COLO829 (cell line): ENCODE data around the gene NRXN3.

Experiments
- DNase-seq: peaks from one replicate; pipeline ENCODE4 v3.0.0; 2012; ENCODE audit warnings: low spot score

Gene NRXN3

DNA sequence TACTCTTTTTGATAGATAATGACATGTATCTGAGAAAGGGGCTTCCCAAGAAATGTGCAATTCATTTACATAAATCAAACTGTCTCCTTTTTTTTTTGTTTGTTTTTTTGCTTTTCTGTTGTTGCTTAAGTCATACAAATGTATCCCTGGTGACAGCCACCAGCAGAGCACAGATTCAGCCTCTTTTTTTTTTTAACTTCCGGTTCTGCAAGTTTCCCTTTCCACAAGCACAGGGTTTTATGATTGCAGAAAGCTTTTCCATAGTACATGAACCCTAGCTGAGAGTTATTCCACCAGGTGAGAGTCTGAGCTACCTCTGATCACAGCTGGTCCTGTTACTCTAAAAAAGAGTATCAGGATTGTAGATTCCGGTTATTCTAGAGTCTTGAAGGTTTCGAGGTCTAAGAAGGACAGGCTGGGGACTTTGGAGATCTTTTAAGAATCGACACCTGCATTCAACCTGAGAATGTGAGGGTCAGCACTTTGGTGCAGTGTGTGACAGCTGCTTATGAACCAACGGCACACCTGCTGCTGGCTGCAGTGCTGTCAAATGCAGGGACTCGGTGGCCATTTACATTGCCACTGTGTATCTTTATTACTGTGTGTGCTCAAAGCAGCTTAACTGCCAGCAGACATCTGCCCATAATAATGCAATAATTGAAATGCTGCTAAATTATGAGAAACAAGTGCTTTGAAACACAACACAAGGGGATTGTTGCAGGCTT lies 551.7 kb downstream of the NRXN3 start:
- DNase-seq = no peak

GRCh38 chr14:78725086-78725485 lies 554.9 kb downstream of the NRXN3 start:
- no peak for DNase-seq

GRCh38 chr14:78737116-78737515 lies 566.9 kb downstream of the NRXN3 start:
- DNase-seq = no peak

DNA sequence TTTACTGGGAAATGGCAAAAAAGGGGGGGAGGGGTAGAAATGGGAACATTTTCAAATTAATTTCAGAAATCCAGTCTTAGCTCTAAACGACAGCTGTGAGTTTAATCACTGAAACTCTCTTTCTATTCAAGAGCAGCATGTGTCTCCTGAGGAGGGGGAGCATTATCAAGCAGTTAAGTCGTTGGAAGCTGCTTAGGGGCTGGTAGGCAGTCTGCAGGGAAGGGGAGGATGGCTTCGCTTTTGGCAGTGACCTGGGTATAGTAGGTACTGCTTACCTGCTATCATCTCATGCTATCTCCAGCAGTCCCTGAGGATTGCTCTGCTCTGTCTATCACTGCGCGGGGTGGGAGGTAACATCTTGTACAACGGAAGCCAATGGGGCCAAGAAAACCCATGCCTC lies 567.4 kb downstream of the NRXN3 start:
- no peak for DNase-seq

DNA sequence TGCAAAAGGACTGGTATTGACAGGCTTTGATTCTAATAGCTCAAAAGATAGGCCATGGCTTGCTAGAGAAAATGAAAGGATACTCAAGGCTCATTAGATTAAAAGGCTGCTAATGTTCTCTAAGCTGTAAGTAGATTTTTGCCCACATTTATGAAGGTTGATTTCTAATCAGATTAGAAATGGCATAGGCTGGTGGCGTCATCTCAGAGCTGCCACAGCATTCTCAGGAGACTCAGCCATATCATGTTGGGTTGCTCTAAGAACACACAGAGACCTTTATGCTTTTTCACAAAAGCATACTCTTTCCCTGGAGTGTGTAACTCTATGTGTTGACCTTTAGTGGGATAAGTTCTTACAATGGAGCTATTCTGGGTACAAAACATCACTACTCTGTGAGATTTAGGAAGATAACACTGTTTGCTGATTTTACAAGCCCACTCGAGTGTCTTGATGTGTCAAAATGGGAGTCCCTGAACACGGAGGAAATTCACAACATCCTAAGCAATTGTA lies 576.0 kb downstream of the NRXN3 start:
- peak; percentile 19 for DNase-seq

DNA sequence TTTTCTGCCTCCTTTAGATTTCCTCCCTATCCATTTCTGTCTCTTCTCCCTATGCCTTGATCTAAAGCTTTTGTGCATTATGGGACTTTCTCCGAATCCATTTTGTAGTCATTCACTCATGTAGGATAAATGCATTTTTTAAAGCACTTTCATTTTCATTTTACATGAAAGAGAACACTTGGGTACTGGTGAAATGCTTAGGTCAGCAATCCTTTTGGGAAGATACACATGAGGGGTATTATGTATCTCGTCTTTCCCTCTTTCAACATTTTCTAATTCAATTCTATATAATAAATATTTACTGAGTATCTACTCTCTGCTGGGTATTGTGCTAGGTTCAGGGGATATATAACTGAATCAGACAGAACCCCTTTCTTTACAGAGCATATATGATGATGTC lies 577.6 kb downstream of the NRXN3 start:
- no peak for DNase-seq

GRCh38 chr14:78752518-78753188 lies 582.5 kb downstream of the NRXN3 start:
- DNase-seq = peak; percentile 8

- DNase-seq = no peak
These were observed 583.9 kb downstream of the NRXN3 start for GRCh38 chr14:78754059-78754458.

- DNase-seq = peak; percentile 42
These were observed 588.2 kb downstream of the NRXN3 start for GRCh38 chr14:78758333-78758732.

DNA sequence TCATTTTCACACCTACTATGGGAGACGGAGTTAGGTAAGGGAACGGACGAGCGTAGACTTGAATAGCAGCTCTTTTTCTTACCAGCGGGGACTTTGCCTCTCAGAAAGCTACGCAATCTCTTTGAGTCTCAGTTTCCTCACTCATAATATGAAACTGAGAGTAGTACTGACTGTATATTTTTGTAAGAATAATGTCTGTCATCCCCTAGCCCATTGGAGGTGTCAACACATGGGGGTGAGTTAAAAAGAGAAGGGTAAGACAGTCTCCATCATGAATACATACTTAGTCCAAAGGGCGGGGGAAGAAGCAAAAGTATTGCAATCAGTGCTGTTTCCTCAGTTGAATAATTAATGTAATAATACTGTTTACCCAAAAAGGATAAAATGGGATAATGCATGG lies 592.2 kb downstream of the NRXN3 start:
- no peak for DNase-seq

GRCh38 chr14:78763746-78764145 lies 593.6 kb downstream of the NRXN3 start:
- DNase-seq = no peak

GRCh38 chr14:78764240-78764639 lies 594.1 kb downstream of the NRXN3 start:
- DNase-seq = no peak

GRCh38 chr14:78764645-78765044 lies 594.5 kb downstream of the NRXN3 start:
- no peak for DNase-seq

- DNase-seq = no peak
These were observed 597.3 kb downstream of the NRXN3 start for GRCh38 chr14:78767436-78767835.

DNA sequence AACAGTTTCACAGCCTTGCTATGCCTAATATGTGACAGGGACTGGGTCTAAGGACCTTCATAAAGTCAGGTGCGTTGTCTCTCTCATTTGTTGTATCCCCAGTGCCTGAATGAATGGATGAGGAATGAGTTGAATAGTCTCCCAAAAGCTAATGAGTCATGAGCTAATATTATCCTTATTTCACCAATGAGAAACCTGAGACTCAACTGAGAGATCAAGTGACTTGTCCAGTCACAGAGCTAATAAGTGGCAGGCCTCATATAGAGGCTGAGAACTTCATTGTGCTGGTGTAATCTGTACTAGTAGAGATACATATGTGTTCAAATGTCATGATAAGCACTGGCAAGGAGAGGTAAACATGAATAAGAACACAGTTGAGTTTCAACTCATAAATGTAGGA lies 612.4 kb downstream of the NRXN3 start:
- no peak for DNase-seq

DNA sequence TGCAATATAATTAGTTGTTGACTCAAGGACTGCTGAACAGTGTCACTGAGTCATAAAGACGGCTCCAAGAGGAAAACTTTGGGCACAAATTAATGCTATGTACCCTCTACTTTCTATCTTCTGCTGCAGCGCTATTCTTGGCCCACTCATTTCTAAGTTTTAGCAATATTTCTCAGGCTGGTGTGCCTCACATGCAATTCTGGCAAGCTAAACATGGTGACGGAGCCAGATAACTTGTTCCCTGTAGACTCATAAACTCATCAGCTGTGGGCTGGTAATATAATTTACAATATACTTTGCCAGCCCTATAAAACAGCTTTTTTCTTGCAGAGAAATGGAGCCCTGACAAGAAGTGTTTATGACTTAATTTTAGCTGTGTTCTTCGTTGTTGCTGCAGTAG lies 615.1 kb downstream of the NRXN3 start:
- no peak for DNase-seq

DNA sequence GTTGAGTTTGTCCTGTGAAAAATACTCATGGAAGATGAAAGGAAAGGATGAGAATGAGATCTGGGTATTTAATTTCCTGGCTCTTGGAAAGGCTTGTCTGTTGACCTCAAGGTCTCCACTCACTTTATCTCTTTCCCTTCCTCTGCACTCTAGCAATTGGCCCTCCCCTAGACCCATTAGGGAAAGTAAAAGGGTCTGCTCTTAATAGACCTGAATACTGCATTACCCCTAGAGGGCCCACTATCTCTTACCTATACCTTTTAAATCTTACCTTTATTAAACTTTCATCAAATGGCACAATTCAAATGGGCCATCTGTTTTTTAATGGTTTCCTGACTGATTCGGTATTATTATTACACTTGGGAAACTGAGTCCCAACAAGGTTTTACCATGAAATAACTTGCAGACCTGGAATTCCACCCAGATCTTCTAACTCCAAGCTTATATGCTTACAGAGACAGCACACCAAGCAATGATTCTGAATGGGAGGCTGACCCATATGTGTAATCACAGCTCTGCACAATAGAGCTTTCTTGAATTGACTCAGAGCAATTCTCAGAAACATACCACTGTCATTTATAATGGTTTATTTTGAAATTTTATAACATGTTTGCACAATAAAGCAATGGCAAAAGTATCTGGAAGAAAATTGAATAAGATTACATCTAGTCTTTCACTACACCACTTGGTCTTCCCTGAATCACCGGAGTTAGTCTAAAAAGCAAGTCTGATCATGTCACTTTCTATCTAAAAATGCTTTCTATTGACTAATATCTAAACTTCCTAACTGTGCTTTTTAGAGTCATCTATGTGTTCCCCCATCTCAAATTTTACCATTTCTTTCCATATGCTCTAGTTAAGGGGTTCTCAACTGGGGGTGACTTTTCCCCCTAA lies 618.5 kb downstream of the NRXN3 start:
- no peak for DNase-seq

DNA sequence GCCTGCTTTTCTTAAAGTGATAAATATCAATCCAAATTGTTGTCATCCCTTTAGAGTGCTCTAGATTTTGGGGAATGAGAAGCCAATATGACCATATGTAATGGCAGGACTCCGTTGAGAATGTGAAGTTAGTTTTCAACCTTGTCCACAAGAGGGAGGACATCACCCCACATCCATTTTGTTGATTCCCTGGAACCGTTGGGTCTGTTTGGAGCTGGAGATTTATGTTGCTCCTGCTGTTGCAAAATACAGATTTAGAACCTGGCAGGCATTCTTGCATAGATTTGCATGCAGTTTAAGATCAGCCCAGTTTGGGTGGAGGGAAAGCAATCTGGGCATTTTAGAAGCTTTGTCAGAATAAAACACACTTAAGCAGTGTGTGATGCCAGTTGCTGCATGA lies 620.1 kb downstream of the NRXN3 start:
- DNase-seq = no peak

DNA sequence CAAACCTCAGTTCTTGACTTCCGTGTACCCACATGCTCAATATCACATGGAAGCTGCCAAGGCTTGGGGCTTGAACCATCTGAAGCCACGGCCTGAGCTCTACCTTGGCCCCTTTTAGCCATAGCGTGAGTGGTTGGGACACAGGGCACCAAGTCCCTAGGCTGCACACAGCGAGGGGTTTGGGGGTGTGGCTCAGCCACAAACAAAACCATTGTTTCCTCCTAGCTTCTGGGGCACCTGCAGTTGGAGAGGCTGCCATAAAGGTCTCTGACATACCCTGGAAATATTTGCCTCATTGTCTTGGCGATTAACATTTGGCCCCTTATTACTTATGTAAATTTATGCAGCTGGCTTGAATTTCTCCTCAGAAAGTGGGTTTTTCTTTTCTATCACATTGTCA lies 628.6 kb downstream of the NRXN3 start:
- no peak for DNase-seq

GRCh38 chr14:78805570-78805969 lies 635.4 kb downstream of the NRXN3 start:
- no peak for DNase-seq

DNA sequence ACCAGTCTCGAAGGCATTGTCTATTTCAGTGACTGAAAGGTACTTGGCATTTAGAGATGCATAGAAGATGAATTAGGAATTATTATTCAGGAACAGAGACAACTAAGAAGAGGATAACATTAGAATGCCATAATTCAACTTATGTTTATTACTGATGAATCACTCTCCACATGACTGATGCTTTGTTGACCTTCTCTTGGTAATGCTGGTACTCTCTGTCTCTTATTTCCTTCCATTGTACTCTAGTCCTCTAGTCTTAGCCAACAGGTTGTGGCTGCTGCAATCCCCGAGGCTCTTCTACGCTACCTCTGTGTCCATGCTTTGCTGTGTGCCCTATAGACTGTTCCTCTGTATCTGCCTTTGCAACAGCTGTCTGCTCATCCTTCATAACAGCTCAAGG lies 652.9 kb downstream of the NRXN3 start:
- DNase-seq = no peak

DNA sequence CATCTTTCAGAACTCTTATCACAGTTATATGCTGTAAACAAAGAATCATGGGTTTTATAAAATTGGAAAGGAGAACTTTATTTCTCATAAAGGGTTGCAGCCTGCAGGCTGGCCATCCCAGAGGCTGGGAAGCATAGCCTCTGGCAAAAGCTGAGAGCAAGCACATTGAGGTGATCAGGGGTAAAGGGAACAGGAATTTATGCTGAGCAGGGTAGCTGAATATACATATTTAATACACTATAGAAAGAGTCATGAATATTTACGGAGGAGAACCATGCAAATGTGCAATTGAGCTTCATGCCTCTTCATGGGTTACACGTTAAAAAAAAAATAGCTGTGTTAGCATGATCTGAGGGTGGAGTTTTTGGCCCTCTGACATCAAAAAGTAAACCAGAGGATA lies 653.3 kb downstream of the NRXN3 start:
- no peak for DNase-seq

GRCh38 chr14:78829274-78829673 lies 659.1 kb downstream of the NRXN3 start:
- DNase-seq = no peak
